GM12891 (cell line): ENCODE data around the gene DOCK4.

Experiments used
- POLR2A ChIP-seq: IDR thresholded peaks from 2 replicates; pipeline ENCODE4 v1.6.1; 2011; ENCODE audit warnings: low read depth, low read length, control low read depth
- POLR2AphosphoS5 ChIP-seq: IDR thresholded peaks from 2 replicates; pipeline ENCODE4 v1.6.1; 2011; ENCODE audit warnings: low read depth, low read length, control low read depth

DNA sequence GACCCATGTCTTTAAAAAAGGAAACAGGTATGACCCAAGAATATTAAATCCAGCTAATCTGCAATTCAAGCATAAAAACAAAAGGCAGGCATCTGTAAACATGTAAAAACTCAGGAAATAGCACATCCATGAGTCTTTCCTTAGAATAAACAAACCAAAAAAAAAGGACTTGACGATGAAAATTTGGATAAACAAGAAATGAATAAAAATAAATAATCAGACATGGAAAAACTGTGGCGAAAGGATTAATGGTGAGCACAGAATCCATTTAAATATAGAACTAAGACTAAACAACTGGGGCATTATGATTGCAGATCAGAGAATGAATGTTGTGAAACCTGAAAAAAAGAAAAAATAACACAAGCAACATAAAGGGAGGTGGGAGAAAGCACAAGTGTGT is 170.1 kb downstream of the DOCK4 start:
- TF ChIP-seq POLR2AphosphoS5 (no peak), POLR2A (no peak)
